ENCODE data around the gene PBX1. TPM values are rescaled to one million over a fixed set of nuclear protein-coding genes. Genes with fewer than 3 reads are reported as not detected.

Gene PBX1
- total and polyA plus RNA-seq, 2 of the 4 experiments (the other 2 are of a cell fraction) = 13.9 to 17.9 TPM

DNA sequence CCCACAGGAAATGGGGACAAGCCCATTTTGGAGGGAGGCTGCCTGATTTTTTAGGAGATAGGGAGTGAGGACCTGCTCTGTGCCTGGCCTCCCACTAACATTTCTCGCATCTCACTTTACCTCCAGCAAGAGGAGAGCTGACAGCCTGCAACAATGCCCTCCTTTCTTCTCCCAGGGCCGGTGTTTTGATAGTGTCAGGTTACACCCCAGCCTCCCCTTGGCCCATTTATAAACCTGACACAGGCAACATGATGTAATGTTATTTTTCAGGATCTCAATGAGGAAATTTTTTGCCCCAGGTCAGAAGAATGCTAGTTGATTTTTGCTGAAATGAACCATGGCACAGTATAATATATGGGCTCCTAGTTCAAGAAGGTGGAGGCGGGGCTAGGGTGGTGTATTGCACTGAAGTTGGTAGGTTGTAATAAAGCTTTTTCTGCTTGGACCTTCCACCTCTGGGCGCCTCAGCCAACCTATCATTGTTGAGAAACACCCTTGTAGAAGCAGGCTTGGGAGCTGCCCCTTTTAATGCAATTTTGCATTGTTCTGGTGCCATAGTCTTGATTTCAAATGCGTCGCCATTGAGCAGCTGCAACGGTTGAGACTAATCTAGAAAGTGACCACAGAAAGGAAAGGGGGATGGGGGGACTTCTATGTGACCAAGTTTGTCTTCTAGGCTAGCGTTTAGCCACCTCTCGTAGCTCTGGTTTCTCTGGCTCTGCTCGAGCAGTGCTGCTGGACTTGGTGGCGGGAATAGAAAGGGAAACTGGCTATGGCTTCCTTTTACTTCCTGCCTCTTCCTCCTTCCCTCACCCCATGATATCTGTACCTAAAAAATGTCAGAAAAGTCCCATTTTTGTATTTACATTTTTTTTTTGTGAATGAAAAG is 53.0 kb downstream of the PBX1 start:
- TF ChIP-seq POLR2A (IDR thresholded peaks at IDR 0.05; ENCODE audit: low read depth, low read length) (no peak), SMC3 (IDR thresholded peaks at IDR 0.05; ENCODE audit: low read depth, low read length) (0 out of 2 replicates have a peak, but pooled peaks have one; percentile 3), CEBPB (IDR thresholded peaks at IDR 0.05; ENCODE audit: low read depth, low read length) (peak; percentile 54), RCOR1 (IDR thresholded peaks at IDR 0.05; ENCODE audit: insufficient replicate concordance, low read length) (no peak)
- Histone ChIP-seq H3K27me3 (ENCODE audit: control insufficient read depth, insufficient read depth, low read length) (no peaks in the 10 kb centered on the region), H3K36me3 (ENCODE audit: control insufficient read depth, insufficient read depth, low read length) (peaks cover 5% of the 10 kb centered on the region; the same call in 1 of the 2 replicates), H2BK5ac (ENCODE audit: low read depth, low read length, poor library complexity, severe bottlenecking) (no peak overlapping the region), H4K5ac (ENCODE audit: low read depth, low read length) (no peak overlapping the region; the same call in 1 of the 2 replicates), H3K79me1 (ENCODE audit: low read depth in 1 of 2, low read length in 2 of 2) (peaks cover 8 to 23% of the 10 kb centered on the region in 2 experiments; a peak in 3 of 4 replicates), H2BK15ac (ENCODE audit: low read depth, low read length) (no peak overlapping the region), H2AFZ (replicated peaks; ENCODE audit: low read length, poor library complexity) (no peak overlapping the region), H3K9ac (ENCODE audit: low read depth, low read length) (no peak overlapping the region), H3K23ac (ENCODE audit: low read depth, low read length) (no peak overlapping the region), H2AK5ac (ENCODE audit: low read depth, low read length) (no peak overlapping the region), H3K4me2 (ENCODE audit: low read depth, low read length) (peak overlapping the region; percentile 17; the same call in 1 of the 2 replicates), H3K27ac (ENCODE audit: insufficient read depth, low read length) (no peak overlapping the region; the same call in 1 of the 2 replicates), H3K4me1 (ENCODE audit: control insufficient read depth, insufficient read depth, low read length) (peaks cover 20% of the 10 kb centered on the region), H4K8ac (ENCODE audit: low read depth in 2 of 2, low read length in 2 of 2) (no peak overlapping the region), H3K56ac (ENCODE audit: extremely low read depth, insufficient read depth, low read length) (no peak overlapping the region), H4K20me1 (ENCODE audit: insufficient read depth, low read length) (no peaks in the 10 kb centered on the region), H4K91ac (ENCODE audit: insufficient read depth, low read depth, low read length) (peak overlapping the region; percentile 42; the same call in 1 of the 2 replicates), H3K4me3 (ENCODE audit: insufficient read depth, low read depth, low read length) (no peak overlapping the region), H3K14ac (replicated peaks; ENCODE audit: low read depth, low read length) (no peak overlapping the region), H2BK120ac (ENCODE audit: low read depth, low read length) (0 out of 2 replicates have a peak overlapping the region, but pooled peaks have one; percentile 17), H3K9me3 (ENCODE audit: control insufficient read depth, insufficient read depth, low read length) (no peaks in the 10 kb centered on the region), H3K18ac (ENCODE audit: low read depth, low read length) (peak overlapping the region; percentile 8; the same call in 1 of the 2 replicates), H2AK9ac (replicated peaks; ENCODE audit: low read depth, low read length, poor library complexity) (no peak overlapping the region), H3K9me1 (ENCODE audit: insufficient read depth, low read length) (peaks cover 9% of the 10 kb centered on the region), H3K4ac (ENCODE audit: low read depth, low read length) (peak overlapping the region; percentile 51), H2BK20ac (ENCODE audit: low read depth, low read length) (no peak overlapping the region)
- BruUV-seq (replicated peaks) = no TSS peak
- ATAC-seq (ENCODE audit: low read depth) = peak; percentile 56
- in situ Hi-C loops (cut with MboI; ENCODE audit: low sequenced_read_pairs) = loop anchor here (10.0 kb wide), 1 partner anchor 173 kb away; no protein-coding TSS in a partner anchor
- no CpG with 5 or more reads among the region's 11 CpGs for WGBS, 2 experiments (ENCODE audit: extremely low coverage in 2 of 2, insufficient read length in 1 of 2)
- dilution Hi-C loops (cut with HindIII; ENCODE audit: low sequenced_read_pairs, unreplicated experiment) = no loop called here
- DNase-seq = peak; percentile 86
- ChIA-PET CTCF (interaction anchor here (0.6 to 1.3 kb wide), 4 partner anchors 10 to 1212 kb away, joined by 3 to 6 read pairs (median 4); no protein-coding TSS in a partner anchor), POLR2A (ENCODE audit: unreplicated experiment) (interaction anchor here (0.9 kb wide), 1 partner anchor 53 kb away, joined by 3 read pairs; the partner anchor contains the start of gene PBX1)
- intact Hi-C loops (cut with micrococcal nuclease) = loop anchor here (2.0 to 10.0 kb wide), 2 partner anchors 51 to 1197 kb away; no protein-coding TSS in a partner anchor
